ENCODE results near the gene CHRNA3.
A peak's percentile ranks its signal among the peaks of the same experiment; 100 is the strongest.

The CHRNA3 gene

GRCh38 chr15:78619022-78619950 is 1.5 kb downstream of the CHRNA3 start:
- no peaks in the 10 kb centered on the region for H3K79me1 ChIP-seq (replicated peaks; ENCODE audit: low read length, poor library complexity, severe bottlenecking)
- H4K91ac ChIP-seq (ENCODE audit: low read length), result no peak overlapping the region
- peaks cover 14% of the 10 kb centered on the region for H3K4me1 ChIP-seq (ENCODE audit: control insufficient read depth, insufficient read depth, low read depth, low read length)
- no peak overlapping the region for H2AFZ ChIP-seq (ENCODE audit: low read depth, low read length)
- H3K4me2 ChIP-seq (ENCODE audit: low read length, poor library complexity, severe bottlenecking), result no peak overlapping the region
- H2AK5ac ChIP-seq (ENCODE audit: low read length, severe bottlenecking), result no peak overlapping the region
- no peak overlapping the region for H2BK12ac ChIP-seq (ENCODE audit: low read length in 2 of 2)
- no peaks in the 10 kb centered on the region for H3K9me3 ChIP-seq (ENCODE audit: control insufficient read depth, low read length)
- no peak overlapping the region for H3K4me3 ChIP-seq (ENCODE audit: insufficient read depth in 1 of 2, low read depth in 1 of 2, low read length in 2 of 2)
- DNase-seq, result no peak
- no peaks in the 10 kb centered on the region for H3K36me3 ChIP-seq (ENCODE audit: control insufficient read depth in 1 of 2, insufficient read depth in 2 of 2, low read depth in 1 of 2, low read length in 2 of 2)
- H4K8ac ChIP-seq (ENCODE audit: low read length), result no peak overlapping the region
- H2BK120ac ChIP-seq (ENCODE audit: low read depth, low read length), result no peak overlapping the region
- no peak overlapping the region for H3K27ac ChIP-seq (ENCODE audit: low read length, poor library complexity, severe bottlenecking)
- no peak overlapping the region for H3K18ac ChIP-seq (ENCODE audit: low read depth in 1 of 2, low read length in 2 of 2)
- H3K9ac ChIP-seq (ENCODE audit: low read length), result no peak overlapping the region
- 52% methylated on average over 18 of the region's 20 CpGs for WGBS
- H3K14ac ChIP-seq (ENCODE audit: low read length in 2 of 2), result no peak overlapping the region
- no peak overlapping the region for H2BK15ac ChIP-seq (ENCODE audit: low read depth, poor library complexity, severe bottlenecking)
- H3K27me3 ChIP-seq (ENCODE audit: control insufficient read depth in 1 of 2, insufficient read depth in 1 of 2, low read length in 2 of 2), result peaks cover 40 to 56% of the 10 kb centered on the region in 2 experiments
- H3K4ac ChIP-seq (ENCODE audit: low read depth in 1 of 2, low read length in 2 of 2), result no peak overlapping the region
- H2BK5ac ChIP-seq (ENCODE audit: low read depth, low read length, poor library complexity, severe bottlenecking), result no peak overlapping the region
- no peak overlapping the region for H3K23ac ChIP-seq (ENCODE audit: low read length in 2 of 2)

GRCh38 chr15:78618490-78618934 is 2.3 kb downstream of the CHRNA3 start:
- no peak overlapping the region for H3K4me2 ChIP-seq (ENCODE audit: low read length, poor library complexity, severe bottlenecking)
- WGBS, result 18% methylated on average over 8 of the region's 8 CpGs
- H3K9me3 ChIP-seq (ENCODE audit: control insufficient read depth, low read length), result no peaks in the 10 kb centered on the region
- no peaks in the 10 kb centered on the region for H3K79me1 ChIP-seq (replicated peaks; ENCODE audit: low read length, poor library complexity, severe bottlenecking)
- H3K23ac ChIP-seq (ENCODE audit: low read length in 2 of 2), result no peak overlapping the region
- H2BK120ac ChIP-seq (ENCODE audit: low read depth, low read length), result no peak overlapping the region
- H3K9ac ChIP-seq (ENCODE audit: low read length), result no peak overlapping the region
- no peak overlapping the region for H2BK12ac ChIP-seq (ENCODE audit: low read length in 2 of 2)
- H4K8ac ChIP-seq (ENCODE audit: low read length), result no peak overlapping the region
- H2AK5ac ChIP-seq (ENCODE audit: low read length, severe bottlenecking), result no peak overlapping the region
- H3K18ac ChIP-seq (ENCODE audit: low read depth in 1 of 2, low read length in 2 of 2), result no peak overlapping the region
- H3K4me1 ChIP-seq (ENCODE audit: control insufficient read depth, insufficient read depth, low read depth, low read length), result peaks cover 14% of the 10 kb centered on the region
- H2BK5ac ChIP-seq (ENCODE audit: low read depth, low read length, poor library complexity, severe bottlenecking), result no peak overlapping the region
- peak; percentile 91 for DNase-seq
- H3K36me3 ChIP-seq (ENCODE audit: control insufficient read depth in 1 of 2, insufficient read depth in 2 of 2, low read depth in 1 of 2, low read length in 2 of 2), result no peaks in the 10 kb centered on the region
- no peak overlapping the region for H3K4ac ChIP-seq (ENCODE audit: low read depth in 1 of 2, low read length in 2 of 2)
- peaks cover 34 to 48% of the 10 kb centered on the region in 2 experiments for H3K27me3 ChIP-seq (ENCODE audit: control insufficient read depth in 1 of 2, insufficient read depth in 1 of 2, low read length in 2 of 2)
- no peak overlapping the region for H3K14ac ChIP-seq (ENCODE audit: low read length in 2 of 2)
- H2AFZ ChIP-seq (ENCODE audit: low read depth, low read length), result no peak overlapping the region
- no peak overlapping the region for H2BK15ac ChIP-seq (ENCODE audit: low read depth, poor library complexity, severe bottlenecking)
- H3K27ac ChIP-seq (ENCODE audit: low read length, poor library complexity, severe bottlenecking), result no peak overlapping the region
- H3K4me3 ChIP-seq (ENCODE audit: insufficient read depth in 1 of 2, low read depth in 1 of 2, low read length in 2 of 2), result no peak overlapping the region
- H4K91ac ChIP-seq (ENCODE audit: low read length), result no peak overlapping the region

GRCh38 chr15:78618064-78618463 is 2.7 kb downstream of the CHRNA3 start:
- Histone ChIP-seq H3K23ac (ENCODE audit: low read length in 2 of 2) (no peak overlapping the region), H3K18ac (ENCODE audit: low read depth in 1 of 2, low read length in 2 of 2) (no peak overlapping the region), H4K91ac (ENCODE audit: low read length) (no peak overlapping the region), H2BK12ac (ENCODE audit: low read length in 2 of 2) (no peak overlapping the region), H3K4ac (ENCODE audit: low read depth in 1 of 2, low read length in 2 of 2) (no peak overlapping the region), H3K27ac (ENCODE audit: low read length, poor library complexity, severe bottlenecking) (no peak overlapping the region), H3K36me3 (ENCODE audit: control insufficient read depth in 1 of 2, insufficient read depth in 2 of 2, low read depth in 1 of 2, low read length in 2 of 2) (no peaks in the 10 kb centered on the region), H3K79me1 (replicated peaks; ENCODE audit: low read length, poor library complexity, severe bottlenecking) (no peaks in the 10 kb centered on the region), H2BK120ac (ENCODE audit: low read depth, low read length) (no peak overlapping the region), H2BK15ac (ENCODE audit: low read depth, poor library complexity, severe bottlenecking) (no peak overlapping the region), H2BK5ac (ENCODE audit: low read depth, low read length, poor library complexity, severe bottlenecking) (no peak overlapping the region), H3K4me2 (ENCODE audit: low read length, poor library complexity, severe bottlenecking) (no peak overlapping the region), H3K4me3 (ENCODE audit: insufficient read depth in 1 of 2, low read depth in 1 of 2, low read length in 2 of 2) (no peak overlapping the region), H3K9me3 (ENCODE audit: control insufficient read depth, low read length) (no peaks in the 10 kb centered on the region), H3K14ac (ENCODE audit: low read length in 2 of 2) (no peak overlapping the region), H3K4me1 (ENCODE audit: control insufficient read depth, insufficient read depth, low read depth, low read length) (peaks cover 14% of the 10 kb centered on the region), H2AK5ac (ENCODE audit: low read length, severe bottlenecking) (no peak overlapping the region), H3K9ac (ENCODE audit: low read length) (no peak overlapping the region), H3K27me3 (ENCODE audit: control insufficient read depth in 1 of 2, insufficient read depth in 1 of 2, low read length in 2 of 2) (peaks cover 34 to 44% of the 10 kb centered on the region in 2 experiments), H4K8ac (ENCODE audit: low read length) (no peak overlapping the region), H2AFZ (ENCODE audit: low read depth, low read length) (no peak overlapping the region)
- 71% methylated on average over 8 of the region's 8 CpGs for WGBS
- DNase-seq, result no peak

GRCh38 chr15:78617516-78617915 is 3.3 kb downstream of the CHRNA3 start:
- Histone ChIP-seq H3K9me3 (ENCODE audit: control insufficient read depth, low read length) (no peaks in the 10 kb centered on the region), H3K4me2 (ENCODE audit: low read length, poor library complexity, severe bottlenecking) (no peak overlapping the region), H3K4me3 (ENCODE audit: insufficient read depth in 1 of 2, low read depth in 1 of 2, low read length in 2 of 2) (no peak overlapping the region), H2BK5ac (ENCODE audit: low read depth, low read length, poor library complexity, severe bottlenecking) (no peak overlapping the region), H4K91ac (ENCODE audit: low read length) (no peak overlapping the region), H4K8ac (ENCODE audit: low read length) (no peak overlapping the region), H2AK5ac (ENCODE audit: low read length, severe bottlenecking) (no peak overlapping the region), H2AFZ (ENCODE audit: low read depth, low read length) (no peak overlapping the region), H3K36me3 (ENCODE audit: control insufficient read depth in 1 of 2, insufficient read depth in 2 of 2, low read depth in 1 of 2, low read length in 2 of 2) (no peaks in the 10 kb centered on the region), H3K9ac (ENCODE audit: low read length) (no peak overlapping the region), H3K79me1 (replicated peaks; ENCODE audit: low read length, poor library complexity, severe bottlenecking) (no peaks in the 10 kb centered on the region), H2BK120ac (ENCODE audit: low read depth, low read length) (no peak overlapping the region), H2BK15ac (ENCODE audit: low read depth, poor library complexity, severe bottlenecking) (no peak overlapping the region), H2BK12ac (ENCODE audit: low read length in 2 of 2) (peak overlapping the region in 1 of 2 experiments; percentile 42), H3K23ac (ENCODE audit: low read length in 2 of 2) (no peak overlapping the region), H3K27me3 (ENCODE audit: control insufficient read depth in 1 of 2, insufficient read depth in 1 of 2, low read length in 2 of 2) (peaks cover 34 to 38% of the 10 kb centered on the region in 2 experiments), H3K14ac (ENCODE audit: low read length in 2 of 2) (no peak overlapping the region), H3K27ac (ENCODE audit: low read length, poor library complexity, severe bottlenecking) (no peak overlapping the region), H3K18ac (ENCODE audit: low read depth in 1 of 2, low read length in 2 of 2) (no peak overlapping the region), H3K4me1 (ENCODE audit: control insufficient read depth, insufficient read depth, low read depth, low read length) (peaks cover 14% of the 10 kb centered on the region), H3K4ac (ENCODE audit: low read depth in 1 of 2, low read length in 2 of 2) (no peak overlapping the region)
- DNase-seq, result no peak
- WGBS, result 92% methylated on average over 4 of the region's 5 CpGs

Data from mesenchymal stem cell (in vitro differentiated cells and primary cell).